ENCODE measurements around the gene TTLL9. TPM values are rescaled to one million over a fixed set of nuclear protein-coding genes. Genes with fewer than 3 reads are reported as not detected.
A peak's percentile ranks its signal among the peaks of the same experiment; 100 is the strongest.

The TTLL9 gene
- total RNA-seq, 4 donors from 2014 or later: 0.49 to 0.68 TPM; not detected in 2

- WGBS: 10% methylated on average over 12 of the region's 15 CpGs
- peak in 1 of 2 donors; percentile 65 for DNase-seq (ENCODE audit: low spot score in 2 of 2)
- H3K36me3 ChIP-seq: no peaks in the 10 kb centered on the region
- peaks cover 20% of the 10 kb centered on the region for H3K27me3 ChIP-seq
- H3K27ac ChIP-seq: no peak overlapping the region
- no peaks in the 10 kb centered on the region for H3K9me3 ChIP-seq
- H3K4me3 ChIP-seq: peak overlapping the region; percentile 59
- no peak for TF ChIP-seq EP300 (IDR thresholded peaks at IDR 0.05)
- TF ChIP-seq CTCF (IDR thresholded peaks at IDR 0.05): no peak
- TF ChIP-seq POLR2A (IDR thresholded peaks at IDR 0.05): no peak
- no peak for TF ChIP-seq POLR2AphosphoS5 (IDR thresholded peaks at IDR 0.05)
- H3K4me1 ChIP-seq: peaks cover 19% of the 10 kb centered on the region
Observed at GRCh38 chr20:31860390-31861134, 9.9 kb upstream of the TTLL9 start.

DNA sequence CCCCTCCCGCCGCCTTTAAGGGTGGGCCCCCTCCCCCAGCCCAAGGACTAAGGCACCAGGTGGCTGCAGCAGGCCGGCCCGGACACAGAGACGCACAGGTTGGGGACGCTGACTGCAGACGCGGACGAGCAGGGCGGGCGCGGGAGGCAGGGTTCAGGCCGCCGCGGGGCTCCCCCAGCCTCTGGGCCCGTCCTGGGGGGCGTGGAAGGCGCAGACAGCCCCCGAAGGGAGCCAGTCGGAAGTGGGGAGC lies 9.4 kb upstream of the TTLL9 start:
- Histone ChIP-seq H3K4me1 (peaks cover 19% of the 10 kb centered on the region), H3K27ac (no peak overlapping the region), H3K4me3 (peak overlapping the region; percentile 59), H3K9me3 (no peaks in the 10 kb centered on the region), H3K27me3 (peaks cover 20% of the 10 kb centered on the region), H3K36me3 (no peaks in the 10 kb centered on the region)
- peak in 1 of 2 donors; percentile 75 for DNase-seq (ENCODE audit: low spot score in 2 of 2)
- 0% methylated on average over 9 of the region's 20 CpGs for WGBS
- no peak for TF ChIP-seq POLR2AphosphoS5 (IDR thresholded peaks at IDR 0.05)
- no peak for TF ChIP-seq EP300 (IDR thresholded peaks at IDR 0.05)
- no peak for TF ChIP-seq POLR2A (IDR thresholded peaks at IDR 0.05)
- no peak for TF ChIP-seq CTCF (IDR thresholded peaks at IDR 0.05)

- DNase-seq (ENCODE audit: low spot score in 2 of 2): peak in 1 of 2 donors; percentile 78
- WGBS: 26% methylated on average over 12 of the region's 60 CpGs
- peaks cover 19% of the 10 kb centered on the region for H3K4me1 ChIP-seq
- H3K4me3 ChIP-seq: peak overlapping the region; percentile 59
- H3K36me3 ChIP-seq: no peaks in the 10 kb centered on the region
- TF ChIP-seq POLR2A (IDR thresholded peaks at IDR 0.05) (no peak), EP300 (IDR thresholded peaks at IDR 0.05) (no peak), CTCF (IDR thresholded peaks at IDR 0.05) (no peak), POLR2AphosphoS5 (IDR thresholded peaks at IDR 0.05) (no peak)
- H3K9me3 ChIP-seq: no peaks in the 10 kb centered on the region
- H3K27ac ChIP-seq: no peak overlapping the region
- peaks cover 20% of the 10 kb centered on the region for H3K27me3 ChIP-seq
Observed at GRCh38 chr20:31861385-31862156, 8.9 kb upstream of the TTLL9 start.

DNA sequence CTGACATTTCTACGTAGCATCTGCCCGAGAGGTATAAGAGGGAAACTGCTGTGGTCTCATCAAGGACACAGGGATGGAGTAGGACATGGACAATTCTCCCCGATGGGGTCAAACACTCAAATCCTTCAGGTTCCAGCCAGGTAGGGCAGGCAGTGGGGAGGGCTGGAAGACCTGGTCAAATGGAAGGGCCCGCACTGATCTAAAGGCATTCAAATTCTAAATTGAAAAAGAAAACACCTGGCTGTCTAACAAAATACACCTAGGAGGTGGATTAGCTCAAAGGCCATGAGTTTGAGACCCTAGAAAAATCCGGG lies 8.3 kb upstream of the TTLL9 start:
- DNase-seq (ENCODE audit: low spot score in 2 of 2): peak in 1 of 2 donors; percentile 54
- Histone ChIP-seq H3K4me1 (peaks cover 19% of the 10 kb centered on the region), H3K4me3 (peak overlapping the region; percentile 59), H3K27ac (no peak overlapping the region), H3K9me3 (no peaks in the 10 kb centered on the region), H3K27me3 (peaks cover 20% of the 10 kb centered on the region), H3K36me3 (no peaks in the 10 kb centered on the region)
- 71% methylated on average over 5 of the region's 5 CpGs for WGBS
- TF ChIP-seq POLR2AphosphoS5 (IDR thresholded peaks at IDR 0.05) (no peak), EP300 (IDR thresholded peaks at IDR 0.05) (no peak), POLR2A (IDR thresholded peaks at IDR 0.05) (no peak), CTCF (IDR thresholded peaks at IDR 0.05) (no peak)

- Histone ChIP-seq H3K27me3 (peaks cover 20% of the 10 kb centered on the region), H3K4me1 (peaks cover 19% of the 10 kb centered on the region), H3K27ac (no peak overlapping the region), H3K4me3 (no peak overlapping the region), H3K36me3 (no peaks in the 10 kb centered on the region), H3K9me3 (no peaks in the 10 kb centered on the region)
- WGBS: 86% methylated on average over 8 of the region's 8 CpGs
- TF ChIP-seq POLR2A (IDR thresholded peaks at IDR 0.05) (no peak), CTCF (IDR thresholded peaks at IDR 0.05) (no peak), POLR2AphosphoS5 (IDR thresholded peaks at IDR 0.05) (no peak), EP300 (IDR thresholded peaks at IDR 0.05) (no peak)
- peak in 1 of 2 donors; percentile 78 for DNase-seq (ENCODE audit: low spot score in 2 of 2)
Observed at GRCh38 chr20:31862506-31862905, 7.9 kb upstream of the TTLL9 start.

Data from suprapubic skin (tissue), 4 donors.